Uterus (tissue), 4 donors: Measurements from ENCODE around the gene KCNN3. TPM values are rescaled to one million over a fixed set of nuclear protein-coding genes. Genes with fewer than 3 reads are reported as not detected.
"Not testable (repeated sequence)": the region's sequence is repeated elsewhere in the genome, so short reads cannot be mapped to it uniquely, and the experiment has no call there.

Experiments
- DNase-seq, 2 donors: peaks; one replicate each; pipeline ENCODE4 v3.0.0-alpha.2; 2019 to 2020
- H3K27ac ChIP-seq, 2 donors: fragments of 200-600 bp; sonication (generic); 1 replicate in 1 of 2; 2 replicates in 1 of 2; pipeline ENCODE4 v1.5.1; 2016 to 2018
- H3K27me3 ChIP-seq, 2 donors: fragments of 200-600 bp; sonication (generic); one replicate each; pipeline ENCODE4 v1.5.1; 2018 to 2019; ENCODE audit warnings: control low read depth in 1 of 2
- H3K36me3 ChIP-seq, 2 donors: fragments of 200-600 bp; sonication (generic); one replicate each; pipeline ENCODE4 v1.5.1; 2019; ENCODE audit warnings: control low read depth in 1 of 2
- H3K4me1 ChIP-seq, 2 donors: fragments of 200-600 bp; sonication (generic); one replicate each; pipeline ENCODE4 v1.5.1; 2018 to 2019; ENCODE audit warnings: control low read depth in 1 of 2
- H3K4me3 ChIP-seq, 2 donors: fragments of 200-600 bp; sonication (generic); 1 replicate in 1 of 2; 2 replicates in 1 of 2; pipeline ENCODE4 v1.5.1; 2018 to 2019; ENCODE audit warnings: mild to moderate bottlenecking in 1 of 2
- H3K9me3 ChIP-seq, 2 donors: fragments of 200-600 bp; sonication (generic); one replicate each; pipeline ENCODE4 v1.5.1; 2019; ENCODE audit warnings: control low read depth in 1 of 2
- CTCF ChIP-seq, 4 experiments: fragments of 200-600 bp in 2 of 4; fragments of 450-650 bp in 2 of 4; sonication (generic) in 2 of 4; IDR thresholded peaks; one replicate each; pipeline ENCODE4 v1.5.1; 2016 to 2019; ENCODE audit warnings: antibody characterized with exemption in 4 of 4, mild to moderate bottlenecking in 2 of 4, moderate library complexity in 1 of 4
- POLR2A ChIP-seq, 2 donors: fragments of 450-650 bp; IDR thresholded peaks; one replicate each; pipeline ENCODE4 v1.6.1; 2016; ENCODE audit warnings: antibody characterized with exemption in 2 of 2, mild to moderate bottlenecking in 1 of 2, moderate library complexity in 1 of 2
- intact Hi-C: fragments of 100-400 bp; cut with DNase I; formaldehyde crosslinking; loops from one replicate; pipeline ENCODE4 v1.15.1; 2023; ENCODE audit warnings: low total_unique reads
- total RNA-seq, 4 donors: library from RNA; depleted of rRNA in 3 of 4; stranded (reverse); fragments of >200 nt in 3 of 4; gene quantifications; one replicate each; pipeline versions ENCODE4 v1.1.0 to v1.2.4, GENCODE V29; 2014 to 2023
- donor health status: DM: yes; HTN: yes; CAD: no.

Gene KCNN3
- total RNA-seq, 4 donors from 2014 or later: 7.1 to 35.5 (median 12.1) TPM

GRCh38 chr1:154908937-154909336 lies 38.9 kb upstream of the KCNN3 start:
- H3K27me3 ChIP-seq: no peaks in the 10 kb centered on the region
- intact Hi-C loops: no loop called here
- no peaks in the 10 kb centered on the region for H3K9me3 ChIP-seq
- no peaks in the 10 kb centered on the region for H3K4me1 ChIP-seq
- no peak overlapping the region for H3K4me3 ChIP-seq
- no peak for DNase-seq
- TF ChIP-seq CTCF (IDR thresholded peaks at IDR 0.05): no peak
- TF ChIP-seq POLR2A (IDR thresholded peaks at IDR 0.05): no peak
- H3K27ac ChIP-seq: no peak overlapping the region
- no peaks in the 10 kb centered on the region for H3K36me3 ChIP-seq

- intact Hi-C loops, DNase-seq, H3K36me3 ChIP-seq, H3K4me1 ChIP-seq, H3K27ac ChIP-seq, H3K27me3 ChIP-seq, H3K4me3 ChIP-seq, H3K9me3 ChIP-seq: not testable (repeated sequence)
Measured at GRCh38 chr1:154908129-154908528, 38.0 kb upstream of the KCNN3 start.

GRCh38 chr1:154906621-154907081 lies 36.6 kb upstream of the KCNN3 start:
- no peaks in the 10 kb centered on the region for H3K9me3 ChIP-seq
- H3K36me3 ChIP-seq: no peaks in the 10 kb centered on the region
- no peak overlapping the region for H3K27ac ChIP-seq
- peak in 1 of 4 experiments; percentile 13 for TF ChIP-seq CTCF (IDR thresholded peaks at IDR 0.05)
- TF ChIP-seq POLR2A (IDR thresholded peaks at IDR 0.05): no peak
- no peaks in the 10 kb centered on the region for H3K4me1 ChIP-seq
- intact Hi-C loops: no loop called here
- no peak overlapping the region for H3K4me3 ChIP-seq
- no peak for DNase-seq
- no peaks in the 10 kb centered on the region for H3K27me3 ChIP-seq

- intact Hi-C loops: no loop called here
- TF ChIP-seq CTCF (IDR thresholded peaks at IDR 0.05) (no peak), POLR2A (IDR thresholded peaks at IDR 0.05) (no peak)
Measured at GRCh38 chr1:154902938-154903566, 33.0 kb upstream of the KCNN3 start.

GRCh38 chr1:154901591-154901990 lies 31.5 kb upstream of the KCNN3 start:
- no peak for TF ChIP-seq POLR2A (IDR thresholded peaks at IDR 0.05)
- TF ChIP-seq CTCF (IDR thresholded peaks at IDR 0.05): no peak
- no peaks in the 10 kb centered on the region for H3K4me1 ChIP-seq
- H3K27me3 ChIP-seq: no peaks in the 10 kb centered on the region
- intact Hi-C loops: no loop called here
- DNase-seq: no peak
- no peak overlapping the region for H3K27ac ChIP-seq
- H3K9me3 ChIP-seq: no peaks in the 10 kb centered on the region
- H3K4me3 ChIP-seq: no peak overlapping the region
- no peaks in the 10 kb centered on the region for H3K36me3 ChIP-seq

More at GRCh38 chr1:154902938-154903566, 33.0 kb upstream of the KCNN3 start:
- DNase-seq: no peak
- Histone ChIP-seq H3K27me3 (no peaks in the 10 kb centered on the region), H3K27ac (no peak overlapping the region), H3K36me3 (no peaks in the 10 kb centered on the region), H3K9me3 (no peaks in the 10 kb centered on the region), H3K4me3 (no peak overlapping the region), H3K4me1 (no peaks in the 10 kb centered on the region)

- no peak for DNase-seq
- no peaks in the 10 kb centered on the region for H3K9me3 ChIP-seq
- intact Hi-C loops: no loop called here
Measured at GRCh38 chr1:154899041-154899440, 29.0 kb upstream of the KCNN3 start.

More at GRCh38 chr1:154899041-154899440, 29.0 kb upstream of the KCNN3 start:
- Histone ChIP-seq H3K4me3 (no peak overlapping the region), H3K27me3 (no peaks in the 10 kb centered on the region), H3K27ac (no peak overlapping the region), H3K36me3 (no peaks in the 10 kb centered on the region), H3K4me1 (no peaks in the 10 kb centered on the region)
- no peak for TF ChIP-seq POLR2A (IDR thresholded peaks at IDR 0.05)
- TF ChIP-seq CTCF (IDR thresholded peaks at IDR 0.05): no peak
